Natural killer cell (primary cell): Measurements from ENCODE around the gene SPAG16. TPM values are rescaled to one million over a fixed set of nuclear protein-coding genes. Genes with fewer than 3 reads are reported as not detected.
A peak's percentile ranks its signal among the peaks of the same experiment; 100 is the strongest.

Experiments used
- ATAC-seq, 3 donors: fragments of 150-1000 bp in 2 of 3; fragments of 200-7000 bp in 1 of 3; cut with Tn5 transposase; 1 replicate in 1 of 3; 2 replicates in 2 of 3; pipeline ENCODE4 v1.10.0; 2021; ENCODE audit warnings: mild to moderate bottlenecking in 2 of 3, moderate library complexity in 2 of 3
- DNase-seq, 2 donors: peaks; one replicate each; pipeline versions ENCODE4 v3.0.0 to v3.0.0-alpha.2; 2013 to 2021; ENCODE audit warnings: mixed read lengths in 1 of 2
- H3K27ac ChIP-seq: one replicate; pipeline ENCODE4 v1.5.1; 2013; ENCODE audit warnings: mild to moderate bottlenecking, low read length
- H3K27me3 ChIP-seq: one replicate; pipeline ENCODE4 v1.6.1; 2013; ENCODE audit warnings: low read length; ENCODE audit not compliant: control insufficient read depth, insufficient read depth
- H3K36me3 ChIP-seq: one replicate; pipeline ENCODE4 v1.6.1; 2013; ENCODE audit warnings: low read length; ENCODE audit not compliant: control insufficient read depth, insufficient read depth
- H3K4me1 ChIP-seq: one replicate; pipeline ENCODE4 v1.6.1; 2013; ENCODE audit warnings: low read length; ENCODE audit not compliant: control insufficient read depth, insufficient read depth
- H3K4me3 ChIP-seq: one replicate; pipeline ENCODE4 v1.5.1; 2013; ENCODE audit warnings: low read length
- H3K9me3 ChIP-seq: one replicate; pipeline ENCODE4 v1.6.1; 2013; ENCODE audit warnings: low read length; ENCODE audit not compliant: control insufficient read depth, insufficient read depth
- H3K27ac Mint-ChIP-seq, 2 donors: one replicate each; pipeline ENCODE4 v1.8.0; 2022; ENCODE audit warnings: mild to moderate bottlenecking in 2 of 2, mixed read lengths in 2 of 2, moderate library complexity in 1 of 2
- H3K27me3 Mint-ChIP-seq, 2 donors: one replicate each; pipeline ENCODE4 v1.8.0; 2022; ENCODE audit warnings: low read depth in 2 of 2, mixed read lengths in 2 of 2
- H3K36me3 Mint-ChIP-seq: one replicate; pipeline ENCODE4 v1.8.0; 2022; ENCODE audit warnings: mixed read lengths
- H3K4me1 Mint-ChIP-seq, 2 donors: one replicate each; pipeline ENCODE4 v1.8.0; 2022; ENCODE audit warnings: mixed read lengths in 2 of 2
- H3K4me3 Mint-ChIP-seq: one replicate; pipeline ENCODE4 v1.8.0; 2022; ENCODE audit warnings: mild to moderate bottlenecking, moderate library complexity, mixed read lengths
- H3K9me3 Mint-ChIP-seq, 2 donors: one replicate each; pipeline ENCODE4 v1.8.0; 2022; ENCODE audit warnings: mixed read lengths in 2 of 2
- WGBS: methylation state at CpG from one replicate; pipeline ENCODE4 v1.1.7; 2013; ENCODE audit warnings: missing lambda C conversion rate; ENCODE audit not compliant: insufficient coverage; 5-methylcytosine and 5-hydroxymethylcytosine counted together
- intact Hi-C: fragments of 100-400 bp; cut with micrococcal nuclease; formaldehyde crosslinking; loops from one replicate; pipeline ENCODE4 v1.14.2; 2022
- total RNA-seq, 4 donors: library from RNA; stranded (reverse); fragments of 120-200 nt in 1 of 4; gene quantifications; one replicate each; pipeline versions ENCODE4 v1.2.3 to v1.2.4, GENCODE V29; 2013 to 2022
- TF ChIP-seq, protein P1 (sequence below): fragments of 200-600 bp; IDR thresholded peaks from one replicate; pipeline ENCODE4 v1.8.0; 2022; ENCODE audit warnings: antibody characterized with exemption

Gene SPAG16
- total RNA-seq, 3 donors from 2014 or later (not counting 1 experiment from before 2014, with no cell fraction given): 3.5 to 5.8 (median 4.0) TPM

DNA sequence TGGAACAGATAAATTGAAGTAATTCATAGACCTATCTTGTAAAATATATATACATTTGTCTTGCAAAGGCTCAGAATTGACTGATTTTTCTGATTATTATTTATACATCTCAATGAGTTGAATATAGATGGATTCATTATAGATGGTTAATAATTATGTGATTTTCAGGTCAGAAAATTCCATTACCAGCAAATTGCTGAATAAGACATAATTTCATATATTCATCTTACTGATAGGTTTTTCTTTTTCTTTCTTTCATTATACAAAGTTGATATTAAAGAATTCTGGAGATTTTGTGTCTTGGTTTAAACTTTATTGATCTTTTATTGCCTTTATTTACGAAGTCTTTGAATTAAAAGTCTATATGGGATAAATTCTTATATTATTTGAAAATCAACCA lies 41.6 kb upstream of the SPAG16 start:
- H3K27ac ChIP-seq: no peak overlapping the region
- H3K36me3 ChIP-seq: no peaks in the 10 kb centered on the region
- Mint-ChIP-seq H3K4me1 (no peaks in the 10 kb centered on the region), H3K4me3 (no peak overlapping the region), H3K27me3 (peaks cover 4 to 5% of the 10 kb centered on the region in 2 donors), H3K9me3 (no peaks in the 10 kb centered on the region), H3K36me3 (no peaks in the 10 kb centered on the region), H3K27ac (no peak overlapping the region)
- ATAC-seq: no peak
- no peaks in the 10 kb centered on the region for H3K4me1 ChIP-seq
- H3K9me3 ChIP-seq: no peaks in the 10 kb centered on the region
- H3K4me3 ChIP-seq: no peak overlapping the region
- intact Hi-C loops: no loop called here
- H3K27me3 ChIP-seq: no peaks in the 10 kb centered on the region
- no CpG with 5 or more reads among the region's 1 CpG for WGBS
- TF ChIP-seq, protein P1, sequence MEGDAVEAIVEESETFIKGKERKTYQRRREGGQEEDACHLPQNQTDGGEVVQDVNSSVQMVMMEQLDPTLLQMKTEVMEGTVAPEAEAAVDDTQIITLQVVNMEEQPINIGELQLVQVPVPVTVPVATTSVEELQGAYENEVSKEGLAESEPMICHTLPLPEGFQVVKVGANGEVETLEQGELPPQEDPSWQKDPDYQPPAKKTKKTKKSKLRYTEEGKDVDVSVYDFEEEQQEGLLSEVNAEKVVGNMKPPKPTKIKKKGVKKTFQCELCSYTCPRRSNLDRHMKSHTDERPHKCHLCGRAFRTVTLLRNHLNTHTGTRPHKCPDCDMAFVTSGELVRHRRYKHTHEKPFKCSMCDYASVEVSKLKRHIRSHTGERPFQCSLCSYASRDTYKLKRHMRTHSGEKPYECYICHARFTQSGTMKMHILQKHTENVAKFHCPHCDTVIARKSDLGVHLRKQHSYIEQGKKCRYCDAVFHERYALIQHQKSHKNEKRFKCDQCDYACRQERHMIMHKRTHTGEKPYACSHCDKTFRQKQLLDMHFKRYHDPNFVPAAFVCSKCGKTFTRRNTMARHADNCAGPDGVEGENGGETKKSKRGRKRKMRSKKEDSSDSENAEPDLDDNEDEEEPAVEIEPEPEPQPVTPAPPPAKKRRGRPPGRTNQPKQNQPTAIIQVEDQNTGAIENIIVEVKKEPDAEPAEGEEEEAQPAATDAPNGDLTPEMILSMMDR: no peak
- no peak for DNase-seq

DNA sequence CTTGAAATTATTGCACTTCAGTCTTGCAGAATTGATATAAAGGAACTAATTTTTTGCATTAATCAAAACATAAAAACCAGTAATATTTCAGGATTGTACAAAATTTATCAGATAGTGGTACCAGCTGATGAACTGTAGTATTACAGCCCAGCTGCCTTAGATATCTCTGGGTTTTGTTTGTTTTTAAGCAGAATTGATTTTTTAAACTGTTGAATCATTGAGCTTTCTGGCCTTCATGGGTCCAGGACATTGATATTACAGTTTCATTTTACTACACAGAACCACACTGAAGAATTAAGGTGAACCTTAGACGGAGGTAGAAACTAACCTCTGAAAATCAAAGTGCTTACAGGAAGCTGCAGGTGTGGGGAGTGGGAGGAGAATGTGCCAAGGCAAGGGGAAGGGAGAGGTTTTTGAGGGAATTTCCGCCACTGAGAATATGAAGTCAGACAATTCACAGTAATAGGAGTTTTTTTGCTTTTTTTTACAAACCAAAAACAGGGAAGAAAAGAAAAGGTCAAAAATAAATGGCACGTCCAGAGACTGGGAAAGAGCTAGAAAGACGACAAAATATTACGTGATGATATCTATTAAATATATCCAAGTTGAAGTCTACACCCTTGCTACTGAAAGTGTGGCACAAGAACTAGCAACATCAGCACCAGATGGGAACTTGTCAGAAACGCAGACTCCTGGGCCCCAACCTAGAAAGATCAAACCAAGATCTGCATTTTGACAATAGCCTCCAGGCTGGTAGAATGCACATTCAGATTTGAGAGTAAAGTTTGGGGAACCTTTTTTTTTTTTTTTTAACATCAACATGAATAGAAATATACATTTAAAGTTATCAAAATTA lies 40.8 kb upstream of the SPAG16 start:
- Histone ChIP-seq H3K36me3 (no peaks in the 10 kb centered on the region), H3K27ac (no peak overlapping the region), H3K9me3 (no peaks in the 10 kb centered on the region), H3K4me1 (no peaks in the 10 kb centered on the region), H3K27me3 (no peaks in the 10 kb centered on the region), H3K4me3 (no peak overlapping the region)
- WGBS: 61% methylated on average over 6 of the region's 6 CpGs
- TF ChIP-seq, protein P1: no peak
- Mint-ChIP-seq H3K27me3 (no peaks in the 10 kb centered on the region), H3K36me3 (no peaks in the 10 kb centered on the region), H3K27ac (no peak overlapping the region), H3K4me3 (no peak overlapping the region), H3K4me1 (no peaks in the 10 kb centered on the region), H3K9me3 (no peaks in the 10 kb centered on the region)
- intact Hi-C loops: no loop called here
- DNase-seq: peak in 1 of 2 donors; percentile 48
- ATAC-seq: no peak

DNA sequence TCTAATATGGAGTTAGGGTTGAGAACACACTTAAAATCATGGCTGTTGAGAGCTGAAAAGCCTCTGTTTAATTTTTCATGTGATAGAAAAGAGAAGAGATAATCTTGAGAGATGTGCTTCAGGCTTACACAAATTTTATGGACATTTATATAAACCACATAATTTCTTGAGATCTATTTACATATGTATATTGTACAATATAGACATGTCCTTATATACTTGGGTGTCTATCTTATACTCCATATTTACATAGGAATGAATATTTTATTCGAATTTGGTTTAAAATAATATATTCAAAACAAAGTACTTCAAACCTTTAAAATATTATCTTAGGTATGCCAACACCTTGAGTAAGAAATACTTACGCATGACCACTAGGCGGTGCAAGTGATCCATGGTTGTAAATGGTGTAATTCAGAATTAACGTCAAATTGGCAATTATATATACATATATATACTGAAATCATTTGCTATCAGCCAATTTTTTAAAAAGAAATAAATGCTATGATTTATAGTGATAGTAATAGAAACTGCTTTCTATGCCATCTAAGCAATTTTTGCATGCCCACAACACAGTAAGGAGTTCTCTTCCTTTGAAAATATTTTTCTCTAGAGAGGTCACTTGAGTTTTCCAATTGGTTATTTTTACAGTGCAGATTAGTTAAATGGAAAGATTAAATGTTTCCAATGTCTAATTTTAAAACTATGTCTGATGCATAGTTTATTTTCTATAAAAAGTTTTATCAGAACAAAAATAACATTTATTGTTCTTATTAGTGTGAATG lies 37.6 kb upstream of the SPAG16 start:
- intact Hi-C loops: no loop called here
- ATAC-seq (peak; percentile 61 to 74 (median 63)), DNase-seq (peak in 1 of 2 donors; percentile 80)
- Histone ChIP-seq H3K4me1 (no peaks in the 10 kb centered on the region), H3K27ac (no peak overlapping the region), H3K4me3 (no peak overlapping the region), H3K9me3 (no peaks in the 10 kb centered on the region), H3K36me3 (no peaks in the 10 kb centered on the region), H3K27me3 (no peaks in the 10 kb centered on the region)
- Mint-ChIP-seq H3K27ac (no peak overlapping the region), H3K27me3 (no peaks in the 10 kb centered on the region), H3K36me3 (no peaks in the 10 kb centered on the region), H3K9me3 (no peaks in the 10 kb centered on the region), H3K4me3 (no peak overlapping the region), H3K4me1 (peaks cover 0 to under 1% of the 10 kb centered on the region in 2 donors)
- TF ChIP-seq, protein P1: peak; percentile 87
- WGBS: no CpG with 5 or more reads among the region's 4 CpGs
